Neural cell (in vitro differentiated cells): ENCODE data around the gene KLF18. TPM values are rescaled to one million over a fixed set of nuclear protein-coding genes. Genes with fewer than 3 reads are reported as not detected.

Experiments used
- H2AFZ ChIP-seq: fragments of 200-600, 300-800 bp; sonication (generic), shearing (Covaris generic); 2 replicates; pipeline ENCODE4 v1.6.0; 2014; ENCODE audit warnings: low read depth, mild to moderate bottlenecking, antibody characterized with exemption, low read length, moderate library complexity
- H3F3A ChIP-seq: fragments of 200-600 bp; shearing (Covaris generic); 2 replicates; pipeline ENCODE4 v1.6.1; 2016; ENCODE audit warnings: mild to moderate bottlenecking, moderate library complexity, mixed read lengths, antibody characterized with exemption, low read length; ENCODE audit not compliant: insufficient read depth, poor library complexity, severe bottlenecking
- H3K27ac ChIP-seq: fragments of 200-600, 300-800 bp; sonication (generic), shearing (Covaris generic); 2 replicates; pipeline ENCODE4 v1.5.1; 2014; ENCODE audit warnings: mild to moderate bottlenecking, low read length, moderate library complexity
- H3K27me3 ChIP-seq: fragments of 300-800, 200-600 bp; sonication (generic), shearing (Covaris generic); 2 replicates; pipeline ENCODE4 v1.6.0; 2014; ENCODE audit warnings: mild to moderate bottlenecking, low read depth, low read length, moderate library complexity; ENCODE audit not compliant: insufficient read depth
- H3K36me3 ChIP-seq: fragments of 300-800, 200-600 bp; sonication (generic), shearing (Covaris generic); 2 replicates; pipeline ENCODE4 v1.5.1; 2014; ENCODE audit warnings: mild to moderate bottlenecking, antibody characterized with exemption, low read length, moderate library complexity; ENCODE audit not compliant: insufficient read depth
- H3K4me2 ChIP-seq: fragments of 300-800, 200-600 bp; sonication (generic), shearing (Covaris generic); 2 replicates; pipeline ENCODE4 v1.6.0; 2014; ENCODE audit warnings: mild to moderate bottlenecking, low read length
- H3K4me3 ChIP-seq: fragments of 300-800, 200-600 bp; sonication (generic), shearing (Covaris generic); 2 replicates; pipeline ENCODE4 v1.5.1; 2014; ENCODE audit warnings: mild to moderate bottlenecking, low read length, moderate library complexity
- H3K79me2 ChIP-seq: fragments of 200-600 bp; shearing (Covaris generic); replicated peaks from 2 replicates; pipeline ENCODE4 v1.6.0; 2014; ENCODE audit warnings: mild to moderate bottlenecking, low read length, moderate library complexity; ENCODE audit not compliant: insufficient read depth
- H3K9ac ChIP-seq: fragments of 300-800, 200-600 bp; sonication (generic), shearing (Covaris generic); 2 replicates; pipeline ENCODE4 v1.6.1; 2016; ENCODE audit warnings: mild to moderate bottlenecking, low read length, mixed read lengths
- H3K9me2 ChIP-seq: fragments of 200-600 bp; shearing (Covaris generic); 2 replicates; pipeline ENCODE4 v1.6.1; 2016; ENCODE audit warnings: mild to moderate bottlenecking, low read length, mixed read lengths; ENCODE audit not compliant: insufficient read depth
- H3K9me3 ChIP-seq: fragments of 200-600, 300-800 bp; sonication (generic), shearing (Covaris generic); 2 replicates; pipeline ENCODE4 v1.6.1; 2016; ENCODE audit warnings: mild to moderate bottlenecking, mixed run types, low read length, moderate library complexity, mixed read lengths
- H4K20me1 ChIP-seq: fragments of 200-600 bp; shearing (Covaris generic); 2 replicates; pipeline ENCODE4 v1.6.1; 2016; ENCODE audit warnings: mild to moderate bottlenecking, mixed run types; ENCODE audit not compliant: insufficient read depth
- CTCF ChIP-seq: fragments of 450-650 bp; IDR thresholded peaks from 2 replicates; pipeline ENCODE4 v1.5.1; 2014; ENCODE audit warnings: antibody characterized with exemption, mild to moderate bottlenecking, moderate library complexity; ENCODE audit not compliant: poor library complexity, severe bottlenecking
- EP300 ChIP-seq: fragments of 450-650 bp; conservative IDR thresholded peaks from 2 replicates; pipeline ENCODE4 v1.6.1; 2014; ENCODE audit warnings: antibody characterized with exemption, mild to moderate bottlenecking, moderate library complexity; ENCODE audit not compliant: poor library complexity, severe bottlenecking
- EZH2 ChIP-seq: fragments of 200-600, 300-800 bp; shearing (Covaris generic), sonication (generic); IDR thresholded peaks from 2 replicates; pipeline ENCODE4 v1.6.1; 2014; ENCODE audit warnings: antibody characterized with exemption, low read length, borderline replicate concordance, mild to moderate bottlenecking; ENCODE audit not compliant: insufficient read depth, poor library complexity, severe bottlenecking
- POLR2AphosphoS5 ChIP-seq: IDR thresholded peaks from 2 replicates; pipeline ENCODE4 v1.6.1; 2012
- RAD21 ChIP-seq: fragments of 450-650 bp; conservative IDR thresholded peaks from 2 replicates; pipeline ENCODE4 v1.6.1; 2014; ENCODE audit warnings: antibody characterized with exemption, mild to moderate bottlenecking, moderate library complexity
- REST ChIP-seq: IDR thresholded peaks from 2 replicates; pipeline ENCODE4 v1.6.1; 2012; ENCODE audit warnings: borderline replicate concordance
- SMC3 ChIP-seq: fragments of 450-650 bp; conservative IDR thresholded peaks from 2 replicates; pipeline ENCODE4 v1.6.1; 2014; ENCODE audit warnings: antibody characterized with exemption, mild to moderate bottlenecking, moderate library complexity; ENCODE audit not compliant: poor library complexity
- TAF1 ChIP-seq: IDR thresholded peaks from 2 replicates; pipeline ENCODE4 v1.6.1; 2012; ENCODE audit warnings: low read depth
- polyA minus RNA-seq: library from RNA; depleted of rRNA, polyadenylated mRNA; stranded (reverse); fragments of >200 nt; gene quantifications from 2 replicates; pipeline ENCODE4 v1.2.3, GENCODE V29; 2014
- polyA plus RNA-seq: library from polyadenylated mRNA; depleted of rRNA; stranded (reverse); fragments of >200 nt; gene quantifications from 2 replicates; pipeline ENCODE4 v1.2.3, GENCODE V29; 2014

KLF18 gene
- not detected in 2 replicates for polyA plus RNA-seq
- polyA minus RNA-seq, result not detected in 2 replicates

DNA sequence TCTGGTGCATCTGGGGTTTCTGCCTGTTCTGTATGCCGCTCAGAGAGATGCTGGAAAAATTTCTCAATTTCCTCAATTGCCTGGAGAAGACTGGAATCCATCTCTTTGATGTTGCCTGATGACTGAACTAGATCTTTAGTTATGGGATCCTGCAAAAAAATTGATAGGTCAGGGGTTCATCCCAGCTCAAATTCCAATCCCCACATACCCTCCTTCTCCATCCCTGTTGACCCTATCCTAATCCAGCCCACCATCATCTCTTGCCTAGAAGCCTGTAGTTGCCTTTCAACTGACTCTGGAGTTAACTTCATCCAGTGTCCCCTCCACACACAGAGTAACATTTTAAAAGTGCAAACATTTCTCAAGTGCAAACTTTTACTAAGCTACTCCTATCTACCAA lies at the start of gene KLF18:
KLF18 (minus strand) TSS at position 101 of the 400 bp plus-strand sequence; CDS start at position 101, 0 bp downstream.
- no peaks in the 10 kb centered on the region for H3K9me2 ChIP-seq
- no peaks in the 10 kb centered on the region for H3K27me3 ChIP-seq
- H3K4me2 ChIP-seq, result no peak within 1 kb of the TSS
- no peaks in the 10 kb centered on the region for H3K9me3 ChIP-seq
- no peak within 1 kb of the TSS for H2AFZ ChIP-seq
- H3K9ac ChIP-seq, result no peak within 1 kb of the TSS
- H4K20me1 ChIP-seq, result no peaks in the 10 kb centered on the region
- no peaks in the 10 kb centered on the region for H3K36me3 ChIP-seq
- no peaks in the 10 kb centered on the region for H3K79me2 ChIP-seq
- H3K4me3 ChIP-seq, result no peak within 1 kb of the TSS
- H3K27ac ChIP-seq, result no peak within 1 kb of the TSS
- no peak for TF ChIP-seq SMC3
- TF ChIP-seq POLR2AphosphoS5, result no peak
- TF ChIP-seq CTCF, result no peak
- TF ChIP-seq RAD21, result no peak
- no peak for TF ChIP-seq EP300
- no peaks in the 10 kb centered on the region for H3F3A ChIP-seq

- Histone ChIP-seq H3K4me3 (no peak overlapping the region), H3K36me3 (no peaks in the 10 kb centered on the region), H4K20me1 (no peaks in the 10 kb centered on the region), H3F3A (no peaks in the 10 kb centered on the region), H2AFZ (no peak overlapping the region), H3K9me3 (peaks cover 4% of the 10 kb centered on the region), H3K27me3 (no peaks in the 10 kb centered on the region), H3K4me2 (no peak overlapping the region), H3K9me2 (no peaks in the 10 kb centered on the region), H3K27ac (no peak overlapping the region), H3K9ac (no peak overlapping the region), H3K79me2 (no peaks in the 10 kb centered on the region)
- TF ChIP-seq EZH2, result no peak
- no peak for TF ChIP-seq TAF1
- TF ChIP-seq CTCF, result no peak
- no peak for TF ChIP-seq RAD21
- no peak for TF ChIP-seq REST
- TF ChIP-seq POLR2AphosphoS5, result no peak
These were observed 33.2 kb upstream of the KLF18 start for GRCh38 chr1:44174630-44175029.
